ENCODE measurements around the gene PACRG. TPM values are rescaled to one million over a fixed set of nuclear protein-coding genes. Genes with fewer than 3 reads are reported as not detected.

PACRG gene
- total and polyA plus RNA-seq, 2 of the 4 experiments (the other 2 are of a cell fraction): not detected

DNA sequence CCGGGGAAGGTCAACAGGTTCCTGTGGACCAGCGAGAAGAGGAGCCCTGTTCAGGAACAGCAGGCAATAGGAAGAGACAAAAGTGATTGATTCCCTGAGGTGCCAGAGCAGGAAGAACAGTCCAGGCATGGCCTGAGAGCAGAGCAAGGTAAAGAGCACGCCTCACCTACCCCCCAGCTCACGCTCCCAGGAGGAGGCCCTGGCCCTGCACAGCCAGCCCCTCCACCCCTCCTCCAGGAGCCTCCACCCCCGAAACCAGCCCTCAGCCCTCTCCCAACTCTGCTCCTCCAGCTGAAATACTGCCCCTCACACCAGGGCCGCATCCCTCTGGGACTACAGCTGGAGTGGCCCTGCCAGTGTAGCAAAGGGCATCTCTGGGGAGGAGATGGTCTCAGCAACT, 504.9 kb downstream of the PACRG start:
- Histone ChIP-seq H2AK9ac (replicated peaks; ENCODE audit: low read depth, low read length, poor library complexity) (no peak overlapping the region), H3K18ac (ENCODE audit: low read depth, low read length) (no peak overlapping the region), H2BK5ac (ENCODE audit: low read depth, low read length, poor library complexity, severe bottlenecking) (no peak overlapping the region), H2BK120ac (ENCODE audit: low read depth, low read length) (no peak overlapping the region), H2AFZ (replicated peaks; ENCODE audit: low read length, poor library complexity) (no peak overlapping the region), H3K9ac (ENCODE audit: low read depth, low read length) (no peak overlapping the region), H2BK15ac (ENCODE audit: low read depth, low read length) (no peak overlapping the region), H3K36me3 (ENCODE audit: control insufficient read depth, insufficient read depth, low read length) (no peaks in the 10 kb centered on the region), H4K91ac (ENCODE audit: insufficient read depth, low read depth, low read length) (no peak overlapping the region), H4K5ac (ENCODE audit: low read depth, low read length) (no peak overlapping the region), H3K56ac (ENCODE audit: extremely low read depth, insufficient read depth, low read length) (no peak overlapping the region), H3K9me3 (ENCODE audit: control insufficient read depth, insufficient read depth, low read length) (peaks cover 11% of the 10 kb centered on the region), H2AK5ac (ENCODE audit: low read depth, low read length) (no peak overlapping the region), H4K8ac (ENCODE audit: low read depth in 2 of 2, low read length in 2 of 2) (no peak overlapping the region), H3K4ac (ENCODE audit: low read depth, low read length) (no peak overlapping the region), H3K9me1 (ENCODE audit: insufficient read depth, low read length) (no peaks in the 10 kb centered on the region), H3K4me3 (ENCODE audit: insufficient read depth, low read depth, low read length) (no peak overlapping the region), H3K14ac (replicated peaks; ENCODE audit: low read depth, low read length) (no peak overlapping the region), H3K4me2 (ENCODE audit: low read depth, low read length) (no peak overlapping the region), H2BK20ac (ENCODE audit: low read depth, low read length) (no peak overlapping the region), H3K4me1 (ENCODE audit: control insufficient read depth, insufficient read depth, low read length) (no peaks in the 10 kb centered on the region), H3K79me1 (ENCODE audit: low read depth in 1 of 2, low read length in 2 of 2) (no peaks in the 10 kb centered on the region), H3K27ac (ENCODE audit: insufficient read depth, low read length) (no peak overlapping the region), H3K27me3 (ENCODE audit: control insufficient read depth, insufficient read depth, low read length) (no peaks in the 10 kb centered on the region), H3K23ac (ENCODE audit: low read depth, low read length) (no peak overlapping the region), H4K20me1 (ENCODE audit: insufficient read depth, low read length) (no peaks in the 10 kb centered on the region)
- ChIA-PET POLR2A (ENCODE audit: unreplicated experiment) (no interaction called here), CTCF (no interaction called here)
- dilution Hi-C loops (cut with HindIII; ENCODE audit: low sequenced_read_pairs, unreplicated experiment) (no loop called here), intact Hi-C loops (cut with micrococcal nuclease) (no loop called here), in situ Hi-C loops (cut with MboI; ENCODE audit: low sequenced_read_pairs) (no loop called here)
- TF ChIP-seq NFE2L2 (IDR thresholded peaks at IDR 0.05; ENCODE audit: low read depth, low read length) (no peak), RCOR1 (IDR thresholded peaks at IDR 0.05; ENCODE audit: insufficient replicate concordance, low read length) (no peak), RAD21 (IDR thresholded peaks at IDR 0.05; ENCODE audit: low read length) (no peak), POLR2A (IDR thresholded peaks at IDR 0.05; ENCODE audit: low read depth, low read length) (no peak), MAFK (IDR thresholded peaks at IDR 0.05; ENCODE audit: low read depth, low read length) (no peak), BHLHE40 (IDR thresholded peaks at IDR 0.05; ENCODE audit: low read depth, low read length) (no peak), MXI1 (IDR thresholded peaks at IDR 0.05; ENCODE audit: borderline replicate concordance, low read depth, low read length) (no peak), CEBPB (IDR thresholded peaks at IDR 0.05; ENCODE audit: low read depth, low read length) (no peak), USF2 (IDR thresholded peaks at IDR 0.05; ENCODE audit: low read depth, low read length) (no peak), FOS (IDR thresholded peaks at IDR 0.05; ENCODE audit: low read depth, low read length) (no peak)
- TF ChIP-seq, protein P1, sequence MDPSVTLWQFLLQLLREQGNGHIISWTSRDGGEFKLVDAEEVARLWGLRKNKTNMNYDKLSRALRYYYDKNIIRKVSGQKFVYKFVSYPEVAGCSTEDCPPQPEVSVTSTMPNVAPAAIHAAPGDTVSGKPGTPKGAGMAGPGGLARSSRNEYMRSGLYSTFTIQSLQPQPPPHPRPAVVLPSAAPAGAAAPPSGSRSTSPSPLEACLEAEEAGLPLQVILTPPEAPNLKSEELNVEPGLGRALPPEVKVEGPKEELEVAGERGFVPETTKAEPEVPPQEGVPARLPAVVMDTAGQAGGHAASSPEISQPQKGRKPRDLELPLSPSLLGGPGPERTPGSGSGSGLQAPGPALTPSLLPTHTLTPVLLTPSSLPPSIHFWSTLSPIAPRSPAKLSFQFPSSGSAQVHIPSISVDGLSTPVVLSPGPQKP (IDR thresholded peaks at IDR 0.05; ENCODE audit: borderline replicate concordance, low read depth, low read length): no peak
- BruUV-seq (replicated peaks): no TSS peak
- DNase-seq: no peak
- no peak for ATAC-seq (ENCODE audit: low read depth)
- WGBS, 2 experiments (ENCODE audit: extremely low coverage in 2 of 2, insufficient read length in 1 of 2): 67% methylated on average over 1 of the region's 6 CpGs; no CpG with 5 or more reads in 1 of the 2 experiments
